HCT116 (cell line): ENCODE measurements around the gene RUFY4.

Experiments
- ELF1 ChIP-seq: IDR thresholded peaks from 2 replicates; pipeline ENCODE4 v1.6.1; 2012; ENCODE audit warnings: low read depth, borderline replicate concordance
- EZH2 ChIP-seq: fragments of 200-600 bp; sonication (generic); IDR thresholded peaks from 2 replicates; pipeline ENCODE4 v1.6.1; 2017; ENCODE audit warnings: antibody characterized with exemption, mixed run types
- EZH2phosphoT487 ChIP-seq: fragments of 200-600 bp; IDR thresholded peaks from 2 replicates; pipeline ENCODE4 v1.6.1; 2018; ENCODE audit warnings: antibody characterized with exemption, borderline replicate concordance
- RAD21 ChIP-seq: IDR thresholded peaks from 2 replicates; pipeline ENCODE4 v1.6.1; 2012; ENCODE audit warnings: low read depth, mild to moderate bottlenecking
- SRF ChIP-seq: IDR thresholded peaks from 2 replicates; pipeline ENCODE4 v1.6.1; 2012; ENCODE audit warnings: low read depth
- TCF7L2 ChIP-seq: IDR thresholded peaks from 2 replicates; pipeline ENCODE4 v1.7.0; 2011; ENCODE audit warnings: borderline replicate concordance, inconsistent platforms; ENCODE audit not compliant: insufficient read depth, insufficient read length; ENCODE audit errors: extremely low read depth
- YY1 ChIP-seq: IDR thresholded peaks from 2 replicates; pipeline ENCODE4 v1.6.1; 2011; ENCODE audit warnings: low read length, low read depth, moderate library complexity, mild to moderate bottlenecking; ENCODE audit not compliant: insufficient replicate concordance; ENCODE audit errors: extremely low read depth
- TF ChIP-seq, protein P1 (sequence below), 3 experiments: fragments of 200-600 bp in 1 of 3; sonication (generic) in 1 of 3; IDR thresholded peaks in 2 of 3; conservative IDR thresholded peaks in 1 of 3; 2 replicates each; pipeline ENCODE4 v1.5.1; 2012 to 2017; ENCODE audit warnings: low read depth in 2 of 3, low read length in 2 of 3, antibody characterized with exemption in 1 of 3, borderline replicate concordance in 1 of 3, control low read depth in 1 of 3, mild to moderate bottlenecking in 1 of 3, mixed read lengths in 1 of 3, mixed run types in 1 of 3, moderate library complexity in 1 of 3; ENCODE audit not compliant: insufficient read depth in 1 of 3
- TF ChIP-seq, protein P2 (sequence below): IDR thresholded peaks from 2 replicates; pipeline ENCODE4 v1.6.1; 2012; ENCODE audit warnings: low read depth
- TF ChIP-seq, protein P3 (sequence below): IDR thresholded peaks from 2 replicates; pipeline ENCODE4 v1.6.1; 2012

- TF ChIP-seq, protein P1, sequence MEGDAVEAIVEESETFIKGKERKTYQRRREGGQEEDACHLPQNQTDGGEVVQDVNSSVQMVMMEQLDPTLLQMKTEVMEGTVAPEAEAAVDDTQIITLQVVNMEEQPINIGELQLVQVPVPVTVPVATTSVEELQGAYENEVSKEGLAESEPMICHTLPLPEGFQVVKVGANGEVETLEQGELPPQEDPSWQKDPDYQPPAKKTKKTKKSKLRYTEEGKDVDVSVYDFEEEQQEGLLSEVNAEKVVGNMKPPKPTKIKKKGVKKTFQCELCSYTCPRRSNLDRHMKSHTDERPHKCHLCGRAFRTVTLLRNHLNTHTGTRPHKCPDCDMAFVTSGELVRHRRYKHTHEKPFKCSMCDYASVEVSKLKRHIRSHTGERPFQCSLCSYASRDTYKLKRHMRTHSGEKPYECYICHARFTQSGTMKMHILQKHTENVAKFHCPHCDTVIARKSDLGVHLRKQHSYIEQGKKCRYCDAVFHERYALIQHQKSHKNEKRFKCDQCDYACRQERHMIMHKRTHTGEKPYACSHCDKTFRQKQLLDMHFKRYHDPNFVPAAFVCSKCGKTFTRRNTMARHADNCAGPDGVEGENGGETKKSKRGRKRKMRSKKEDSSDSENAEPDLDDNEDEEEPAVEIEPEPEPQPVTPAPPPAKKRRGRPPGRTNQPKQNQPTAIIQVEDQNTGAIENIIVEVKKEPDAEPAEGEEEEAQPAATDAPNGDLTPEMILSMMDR (IDR thresholded peaks at IDR 0.05 in 2 of 3, conservative IDR thresholded peaks at IDR 0.05 in 1 of 3; ENCODE audit: borderline replicate concordance in 1 of 3, insufficient read depth in 1 of 3, low read depth in 2 of 3, low read length in 2 of 3) = no peak
- TF ChIP-seq RAD21 (no peak), EZH2phosphoT487 (no peak), YY1 (no peak), SRF (no peak), TCF7L2 (no peak), EZH2 (no peak), ELF1 (no peak)
- TF ChIP-seq, protein P2, sequence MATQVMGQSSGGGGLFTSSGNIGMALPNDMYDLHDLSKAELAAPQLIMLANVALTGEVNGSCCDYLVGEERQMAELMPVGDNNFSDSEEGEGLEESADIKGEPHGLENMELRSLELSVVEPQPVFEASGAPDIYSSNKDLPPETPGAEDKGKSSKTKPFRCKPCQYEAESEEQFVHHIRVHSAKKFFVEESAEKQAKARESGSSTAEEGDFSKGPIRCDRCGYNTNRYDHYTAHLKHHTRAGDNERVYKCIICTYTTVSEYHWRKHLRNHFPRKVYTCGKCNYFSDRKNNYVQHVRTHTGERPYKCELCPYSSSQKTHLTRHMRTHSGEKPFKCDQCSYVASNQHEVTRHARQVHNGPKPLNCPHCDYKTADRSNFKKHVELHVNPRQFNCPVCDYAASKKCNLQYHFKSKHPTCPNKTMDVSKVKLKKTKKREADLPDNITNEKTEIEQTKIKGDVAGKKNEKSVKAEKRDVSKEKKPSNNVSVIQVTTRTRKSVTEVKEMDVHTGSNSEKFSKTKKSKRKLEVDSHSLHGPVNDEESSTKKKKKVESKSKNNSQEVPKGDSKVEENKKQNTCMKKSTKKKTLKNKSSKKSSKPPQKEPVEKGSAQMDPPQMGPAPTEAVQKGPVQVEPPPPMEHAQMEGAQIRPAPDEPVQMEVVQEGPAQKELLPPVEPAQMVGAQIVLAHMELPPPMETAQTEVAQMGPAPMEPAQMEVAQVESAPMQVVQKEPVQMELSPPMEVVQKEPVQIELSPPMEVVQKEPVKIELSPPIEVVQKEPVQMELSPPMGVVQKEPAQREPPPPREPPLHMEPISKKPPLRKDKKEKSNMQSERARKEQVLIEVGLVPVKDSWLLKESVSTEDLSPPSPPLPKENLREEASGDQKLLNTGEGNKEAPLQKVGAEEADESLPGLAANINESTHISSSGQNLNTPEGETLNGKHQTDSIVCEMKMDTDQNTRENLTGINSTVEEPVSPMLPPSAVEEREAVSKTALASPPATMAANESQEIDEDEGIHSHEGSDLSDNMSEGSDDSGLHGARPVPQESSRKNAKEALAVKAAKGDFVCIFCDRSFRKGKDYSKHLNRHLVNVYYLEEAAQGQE = no peak
- TF ChIP-seq, protein P3, sequence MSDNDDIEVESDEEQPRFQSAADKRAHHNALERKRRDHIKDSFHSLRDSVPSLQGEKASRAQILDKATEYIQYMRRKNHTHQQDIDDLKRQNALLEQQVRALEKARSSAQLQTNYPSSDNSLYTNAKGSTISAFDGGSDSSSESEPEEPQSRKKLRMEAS = no peak
These were observed 21.4 kb upstream of the RUFY4 start for GRCh38 chr2:218047536-218048225.
